Loucy (cell line): ENCODE results near the gene CD302.

Experiments
- H2AFZ ChIP-seq: fragments of 200-600 bp; sonication (generic); 2 replicates; pipeline ENCODE4 v1.6.0; 2016; ENCODE audit warnings: antibody characterized with exemption, mild to moderate bottlenecking, low read length, moderate library complexity
- H3F3A ChIP-seq: fragments of 200-600 bp; 2 replicates; pipeline ENCODE4 v1.6.0; 2016; ENCODE audit warnings: antibody characterized with exemption, low read depth, mild to moderate bottlenecking
- H3K27me3 ChIP-seq: fragments of 200-600 bp; sonication (generic); 2 replicates; pipeline ENCODE4 v1.6.1; 2014; ENCODE audit warnings: low read length, mild to moderate bottlenecking; ENCODE audit not compliant: insufficient read depth, poor library complexity, severe bottlenecking
- H3K36me3 ChIP-seq: fragments of 200-600 bp; sonication (generic); 2 replicates; pipeline ENCODE4 v1.6.1; 2016; ENCODE audit warnings: low read length; ENCODE audit not compliant: insufficient read depth
- H3K4me1 ChIP-seq: fragments of 200-600 bp; sonication (generic); 2 replicates; pipeline ENCODE4 v1.5.1; 2014; ENCODE audit warnings: low read length, mild to moderate bottlenecking; ENCODE audit not compliant: insufficient read depth, poor library complexity, severe bottlenecking
- H3K4me2 ChIP-seq: fragments of 200-600 bp; sonication (generic); 2 replicates; pipeline ENCODE4 v1.6.0; 2014; ENCODE audit warnings: antibody characterized with exemption, low read length, low read depth, mild to moderate bottlenecking; ENCODE audit not compliant: poor library complexity, severe bottlenecking
- H3K4me3 ChIP-seq: fragments of 200-600 bp; sonication (generic); 2 replicates; pipeline ENCODE4 v1.5.1; 2014; ENCODE audit warnings: low read length, mild to moderate bottlenecking, mixed read lengths; ENCODE audit not compliant: poor library complexity, severe bottlenecking
- H3K79me2 ChIP-seq: fragments of 200-600 bp; sonication (generic); 2 replicates; pipeline ENCODE4 v1.6.1; 2014; ENCODE audit warnings: low read length; ENCODE audit not compliant: insufficient read depth
- H3K9ac ChIP-seq: fragments of 200-600 bp; sonication (generic); 2 replicates; pipeline ENCODE4 v1.6.0; 2014; ENCODE audit warnings: mild to moderate bottlenecking, low read depth, low read length, moderate library complexity; ENCODE audit not compliant: poor library complexity, severe bottlenecking
- H3K9me2 ChIP-seq: fragments of 200-600 bp; sonication (generic); replicated peaks from 2 replicates; pipeline ENCODE4 v1.6.1; 2016; ENCODE audit warnings: low read depth, low read length, mixed read lengths
- H3K9me3 ChIP-seq: fragments of 200-600 bp; sonication (generic); 2 replicates; pipeline ENCODE4 v1.6.1; 2014; ENCODE audit warnings: mild to moderate bottlenecking, antibody characterized with exemption, low read length, low read depth; ENCODE audit not compliant: insufficient read depth
- H4K20me1 ChIP-seq: fragments of 200-600 bp; sonication (generic); 2 replicates; pipeline ENCODE4 v1.6.0; 2014; ENCODE audit warnings: antibody characterized with exemption, low read length, mild to moderate bottlenecking; ENCODE audit not compliant: insufficient read depth, poor library complexity, severe bottlenecking
- EZH2phosphoT487 ChIP-seq: fragments of 200-600 bp; IDR thresholded peaks from 2 replicates; pipeline ENCODE4 v1.6.1; 2018; ENCODE audit warnings: antibody characterized with exemption, mild to moderate bottlenecking, moderate library complexity, borderline replicate concordance
- TF ChIP-seq, protein P1 (sequence below): fragments of 200-600 bp; sonication (generic); conservative IDR thresholded peaks from 2 replicates; pipeline ENCODE4 v1.5.1; 2014; ENCODE audit warnings: mild to moderate bottlenecking, antibody characterized with exemption, low read length

Gene CD302

GRCh38 chr2:159797225-159797542 is 824 bp downstream of the CD302 start:
- Histone ChIP-seq H4K20me1 (no peaks in the 10 kb centered on the region), H3K9ac (no peak overlapping the region), H3K4me2 (no peak overlapping the region), H3K9me2 (no peaks in the 10 kb centered on the region), H3K4me1 (peaks cover 5% of the 10 kb centered on the region), H2AFZ (no peak overlapping the region), H3K36me3 (no peaks in the 10 kb centered on the region), H3K4me3 (no peak overlapping the region), H3K27me3 (no peaks in the 10 kb centered on the region), H3F3A (no peaks in the 10 kb centered on the region), H3K9me3 (no peaks in the 10 kb centered on the region), H3K79me2 (no peaks in the 10 kb centered on the region)
- TF ChIP-seq, protein P1, sequence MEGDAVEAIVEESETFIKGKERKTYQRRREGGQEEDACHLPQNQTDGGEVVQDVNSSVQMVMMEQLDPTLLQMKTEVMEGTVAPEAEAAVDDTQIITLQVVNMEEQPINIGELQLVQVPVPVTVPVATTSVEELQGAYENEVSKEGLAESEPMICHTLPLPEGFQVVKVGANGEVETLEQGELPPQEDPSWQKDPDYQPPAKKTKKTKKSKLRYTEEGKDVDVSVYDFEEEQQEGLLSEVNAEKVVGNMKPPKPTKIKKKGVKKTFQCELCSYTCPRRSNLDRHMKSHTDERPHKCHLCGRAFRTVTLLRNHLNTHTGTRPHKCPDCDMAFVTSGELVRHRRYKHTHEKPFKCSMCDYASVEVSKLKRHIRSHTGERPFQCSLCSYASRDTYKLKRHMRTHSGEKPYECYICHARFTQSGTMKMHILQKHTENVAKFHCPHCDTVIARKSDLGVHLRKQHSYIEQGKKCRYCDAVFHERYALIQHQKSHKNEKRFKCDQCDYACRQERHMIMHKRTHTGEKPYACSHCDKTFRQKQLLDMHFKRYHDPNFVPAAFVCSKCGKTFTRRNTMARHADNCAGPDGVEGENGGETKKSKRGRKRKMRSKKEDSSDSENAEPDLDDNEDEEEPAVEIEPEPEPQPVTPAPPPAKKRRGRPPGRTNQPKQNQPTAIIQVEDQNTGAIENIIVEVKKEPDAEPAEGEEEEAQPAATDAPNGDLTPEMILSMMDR: no peak
- no peak for TF ChIP-seq EZH2phosphoT487

DNA sequence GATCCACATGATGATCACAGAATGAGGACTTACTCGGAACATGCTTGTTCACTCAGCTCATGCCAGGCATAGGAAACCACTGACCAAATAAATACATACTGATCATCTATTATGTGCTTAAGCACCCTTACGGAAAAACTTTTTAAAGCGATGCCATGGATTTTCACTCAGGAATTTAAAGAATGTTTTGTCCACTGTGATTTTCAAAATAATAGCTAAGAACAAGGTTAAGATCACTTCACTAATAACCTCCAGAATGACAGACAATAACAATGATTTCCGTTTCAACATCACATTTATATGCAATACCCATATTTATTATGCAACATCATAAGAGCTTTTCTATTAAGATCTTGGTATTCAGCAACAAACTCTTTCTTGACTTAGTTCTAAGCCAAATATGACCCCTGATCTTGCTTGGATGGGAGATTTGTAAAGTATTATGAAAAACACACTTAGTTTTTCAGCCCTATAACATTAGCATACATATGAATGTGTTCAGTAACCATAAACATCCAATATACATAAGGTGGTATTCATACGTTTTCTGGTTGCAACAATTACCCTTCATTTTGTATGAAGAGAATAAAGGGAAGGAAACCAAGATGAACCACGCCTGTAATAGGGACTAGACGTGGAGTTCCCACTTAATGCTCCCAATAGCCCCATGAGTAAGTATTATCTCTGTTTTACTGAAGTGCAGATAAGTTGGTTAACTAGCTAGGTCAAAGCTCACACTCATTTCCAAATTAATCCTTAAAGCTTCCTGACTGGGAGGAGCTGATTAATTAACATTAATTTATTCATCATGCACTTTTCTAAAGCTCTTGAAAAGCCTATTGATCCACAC is 1.9 kb downstream of the CD302 start:
- Histone ChIP-seq H4K20me1 (no peaks in the 10 kb centered on the region), H3K36me3 (no peaks in the 10 kb centered on the region), H3K79me2 (no peaks in the 10 kb centered on the region), H3K9me2 (no peaks in the 10 kb centered on the region), H3F3A (no peaks in the 10 kb centered on the region), H3K9me3 (no peaks in the 10 kb centered on the region), H3K27me3 (no peaks in the 10 kb centered on the region), H3K4me3 (no peak overlapping the region), H3K4me1 (no peaks in the 10 kb centered on the region), H3K9ac (no peak overlapping the region), H2AFZ (no peak overlapping the region), H3K4me2 (no peak overlapping the region)
- TF ChIP-seq EZH2phosphoT487: no peak
- TF ChIP-seq, protein P1: no peak

GRCh38 chr2:159793326-159793725 is 4.7 kb downstream of the CD302 start:
- Histone ChIP-seq H3K36me3 (no peaks in the 10 kb centered on the region), H2AFZ (no peak overlapping the region), H3K79me2 (no peaks in the 10 kb centered on the region), H3K4me3 (no peak overlapping the region), H3K9me2 (no peaks in the 10 kb centered on the region), H4K20me1 (no peaks in the 10 kb centered on the region), H3K27me3 (no peaks in the 10 kb centered on the region), H3K4me1 (no peaks in the 10 kb centered on the region), H3K9me3 (no peaks in the 10 kb centered on the region), H3K9ac (no peak overlapping the region), H3F3A (no peaks in the 10 kb centered on the region), H3K4me2 (no peak overlapping the region)
- no peak for TF ChIP-seq EZH2phosphoT487
- TF ChIP-seq, protein P1: no peak
